B cell (primary cell): ENCODE measurements around the gene GUCD1.
"Not testable (repeated sequence)": the region's sequence is repeated elsewhere in the genome, so short reads cannot be mapped to it uniquely, and the experiment has no call there.

Experiments
- EZH2 ChIP-seq: IDR thresholded peaks from 2 replicates; pipeline ENCODE4 v1.6.1; 2012; ENCODE audit warnings: borderline replicate concordance, low read depth, mild to moderate bottlenecking, moderate library complexity, low read length; ENCODE audit not compliant: insufficient read depth, poor library complexity, severe bottlenecking
- TF ChIP-seq, protein P1 (sequence below): fragments of 200-600 bp; IDR thresholded peaks from one replicate; pipeline ENCODE4 v1.8.0; 2022; ENCODE audit warnings: antibody characterized with exemption, mild to moderate bottlenecking

DNA sequence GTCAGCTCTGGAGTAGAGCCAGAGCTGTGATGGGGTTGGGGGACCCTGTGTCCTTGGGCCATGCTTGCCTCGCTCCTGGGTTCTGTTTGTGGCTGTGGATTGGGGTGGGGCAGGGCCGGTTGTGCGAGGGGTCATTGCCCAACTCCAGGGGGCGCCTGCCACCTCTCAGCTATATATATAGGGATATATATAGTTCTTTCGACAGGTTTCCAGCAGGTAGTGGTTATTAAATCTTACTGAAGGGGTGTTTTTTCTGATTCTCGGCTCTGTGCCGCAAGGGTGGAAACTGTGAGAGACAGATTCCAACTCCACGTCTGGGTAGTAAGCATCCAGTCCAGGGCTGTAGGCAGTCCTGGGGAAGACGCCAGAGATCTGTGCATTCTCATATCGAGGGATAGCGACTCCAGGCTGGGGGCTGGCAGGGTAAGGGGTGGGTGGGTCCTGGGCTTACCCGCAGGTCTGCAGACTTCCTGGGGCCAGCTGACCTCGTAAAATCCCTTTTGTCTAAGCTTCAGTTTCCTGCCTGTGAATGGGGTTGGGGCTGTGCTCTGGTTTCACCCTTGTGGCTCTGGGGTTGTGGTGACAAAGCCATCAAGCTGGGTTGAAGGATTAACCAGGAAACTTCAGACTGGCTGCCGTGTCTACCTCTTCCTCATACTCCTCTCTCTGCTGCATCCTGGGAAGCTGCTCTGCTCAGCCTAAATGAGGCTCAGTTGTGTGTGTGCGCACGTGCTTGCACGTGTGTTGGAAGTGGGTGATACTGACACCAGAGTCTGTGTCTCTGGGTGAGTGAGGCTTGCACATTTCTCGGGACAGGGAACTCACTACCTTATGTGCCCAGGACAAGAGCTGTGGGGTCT lies 49.1 kb upstream of the GUCD1 start:
- TF ChIP-seq, protein P1, sequence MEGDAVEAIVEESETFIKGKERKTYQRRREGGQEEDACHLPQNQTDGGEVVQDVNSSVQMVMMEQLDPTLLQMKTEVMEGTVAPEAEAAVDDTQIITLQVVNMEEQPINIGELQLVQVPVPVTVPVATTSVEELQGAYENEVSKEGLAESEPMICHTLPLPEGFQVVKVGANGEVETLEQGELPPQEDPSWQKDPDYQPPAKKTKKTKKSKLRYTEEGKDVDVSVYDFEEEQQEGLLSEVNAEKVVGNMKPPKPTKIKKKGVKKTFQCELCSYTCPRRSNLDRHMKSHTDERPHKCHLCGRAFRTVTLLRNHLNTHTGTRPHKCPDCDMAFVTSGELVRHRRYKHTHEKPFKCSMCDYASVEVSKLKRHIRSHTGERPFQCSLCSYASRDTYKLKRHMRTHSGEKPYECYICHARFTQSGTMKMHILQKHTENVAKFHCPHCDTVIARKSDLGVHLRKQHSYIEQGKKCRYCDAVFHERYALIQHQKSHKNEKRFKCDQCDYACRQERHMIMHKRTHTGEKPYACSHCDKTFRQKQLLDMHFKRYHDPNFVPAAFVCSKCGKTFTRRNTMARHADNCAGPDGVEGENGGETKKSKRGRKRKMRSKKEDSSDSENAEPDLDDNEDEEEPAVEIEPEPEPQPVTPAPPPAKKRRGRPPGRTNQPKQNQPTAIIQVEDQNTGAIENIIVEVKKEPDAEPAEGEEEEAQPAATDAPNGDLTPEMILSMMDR = not testable (repeated sequence)
- not testable (repeated sequence) for TF ChIP-seq EZH2
